ENCODE results near the gene ACTMAP.

- TF ChIP-seq EZH2 (IDR thresholded peaks at IDR 0.05; ENCODE audit: borderline replicate concordance) (no peak), EZH2phosphoT487 (IDR thresholded peaks at IDR 0.05; ENCODE audit: low read depth, severe bottlenecking, unreplicated experiment) (no peak)
These were observed 32.9 kb downstream of the ACTMAP start for GRCh38 chr19:40717325-40717879.
